Adrenal gland (tissue), 5 donors: Measurements from ENCODE around the gene SH2D1B.

Experiments used
- POLR2A ChIP-seq, 2 donors: fragments of 450-650 bp; IDR thresholded peaks; one replicate each; pipeline ENCODE4 v1.6.1; 2017; ENCODE audit warnings: antibody characterized with exemption in 2 of 2, mild to moderate bottlenecking in 2 of 2, moderate library complexity in 1 of 2
- TF ChIP-seq, protein P1 (sequence below), 6 experiments: fragments of 450-650 bp in 4 of 6; fragments of 200-600 bp in 2 of 6; sonication (generic) in 1 of 6; IDR thresholded peaks; 1 replicate in 5 of 6; 2 replicates in 1 of 6; pipeline versions ENCODE4 v1.5.1 to v1.8.0; 2016 to 2021; ENCODE audit warnings: antibody characterized with exemption in 6 of 6, mild to moderate bottlenecking in 2 of 6, moderate library complexity in 1 of 6
- donor health status: DM: no; HTN: no; CAD: no.

- TF ChIP-seq, protein P1, sequence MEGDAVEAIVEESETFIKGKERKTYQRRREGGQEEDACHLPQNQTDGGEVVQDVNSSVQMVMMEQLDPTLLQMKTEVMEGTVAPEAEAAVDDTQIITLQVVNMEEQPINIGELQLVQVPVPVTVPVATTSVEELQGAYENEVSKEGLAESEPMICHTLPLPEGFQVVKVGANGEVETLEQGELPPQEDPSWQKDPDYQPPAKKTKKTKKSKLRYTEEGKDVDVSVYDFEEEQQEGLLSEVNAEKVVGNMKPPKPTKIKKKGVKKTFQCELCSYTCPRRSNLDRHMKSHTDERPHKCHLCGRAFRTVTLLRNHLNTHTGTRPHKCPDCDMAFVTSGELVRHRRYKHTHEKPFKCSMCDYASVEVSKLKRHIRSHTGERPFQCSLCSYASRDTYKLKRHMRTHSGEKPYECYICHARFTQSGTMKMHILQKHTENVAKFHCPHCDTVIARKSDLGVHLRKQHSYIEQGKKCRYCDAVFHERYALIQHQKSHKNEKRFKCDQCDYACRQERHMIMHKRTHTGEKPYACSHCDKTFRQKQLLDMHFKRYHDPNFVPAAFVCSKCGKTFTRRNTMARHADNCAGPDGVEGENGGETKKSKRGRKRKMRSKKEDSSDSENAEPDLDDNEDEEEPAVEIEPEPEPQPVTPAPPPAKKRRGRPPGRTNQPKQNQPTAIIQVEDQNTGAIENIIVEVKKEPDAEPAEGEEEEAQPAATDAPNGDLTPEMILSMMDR (IDR thresholded peaks at IDR 0.05) = no peak
- no peak for TF ChIP-seq POLR2A (IDR thresholded peaks at IDR 0.05)
These were observed 48.1 kb downstream of the SH2D1B start for GRCh38 chr1:162363823-162364222.
